CD4-positive, alpha-beta T cell treated with Interleukin-15 for 1 hour (primary cell): ENCODE measurements around the gene HDAC9.

Source experiments
- DNase-seq: peaks from one replicate; pipeline ENCODE4 v3.0.0-alpha.2; 2020

The HDAC9 gene

DNA sequence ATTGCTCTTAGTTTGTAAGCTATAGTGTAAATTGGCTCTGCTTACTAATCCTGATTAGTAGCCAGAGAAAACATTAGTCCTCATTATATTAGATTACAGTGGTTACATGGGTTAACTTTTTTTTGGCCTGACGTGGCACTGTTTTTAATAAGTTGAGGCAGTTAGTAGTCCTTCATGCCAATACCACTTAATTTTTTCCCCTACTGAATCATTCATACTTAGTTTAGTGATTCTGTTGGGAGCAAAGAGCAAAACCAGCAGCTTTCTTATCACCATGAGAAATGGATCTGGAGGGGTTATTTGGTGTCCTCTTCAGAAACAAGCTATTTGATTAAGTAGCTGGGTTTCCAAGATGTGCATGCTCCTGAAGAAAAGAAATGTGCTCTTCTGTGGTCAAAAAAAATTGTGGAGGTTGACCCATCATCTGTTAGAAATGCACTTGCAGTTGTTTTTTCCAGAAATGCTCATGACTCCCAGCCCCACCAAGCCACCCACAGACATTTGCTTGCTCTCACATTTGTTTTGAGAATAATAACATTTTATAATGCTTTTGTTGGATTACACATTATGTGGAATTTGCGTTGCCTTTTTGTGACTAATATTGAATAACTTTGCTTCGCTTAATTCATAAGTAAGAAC, 258.5 kb downstream of the HDAC9 start:
- DNase-seq = no peak

DNA sequence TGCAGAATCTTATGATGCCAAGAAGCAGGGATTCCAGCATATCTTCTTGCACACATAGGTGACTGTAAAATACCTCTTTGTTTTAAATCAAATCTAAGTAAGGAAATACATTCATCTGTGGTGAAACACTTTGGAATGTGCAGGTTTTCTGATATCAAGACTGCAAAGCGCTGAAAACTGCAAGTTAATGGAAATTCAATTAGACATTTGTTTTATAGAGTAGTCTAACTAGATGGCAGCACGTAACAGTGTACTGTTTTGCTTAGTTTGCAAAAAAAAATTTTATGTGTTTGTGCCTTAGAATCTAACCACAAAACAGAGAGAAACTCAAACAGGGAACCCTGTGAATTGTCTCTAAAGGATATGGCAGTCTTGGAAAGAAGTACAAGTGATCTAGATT, 259.2 kb downstream of the HDAC9 start:
- DNase-seq = no peak

DNA sequence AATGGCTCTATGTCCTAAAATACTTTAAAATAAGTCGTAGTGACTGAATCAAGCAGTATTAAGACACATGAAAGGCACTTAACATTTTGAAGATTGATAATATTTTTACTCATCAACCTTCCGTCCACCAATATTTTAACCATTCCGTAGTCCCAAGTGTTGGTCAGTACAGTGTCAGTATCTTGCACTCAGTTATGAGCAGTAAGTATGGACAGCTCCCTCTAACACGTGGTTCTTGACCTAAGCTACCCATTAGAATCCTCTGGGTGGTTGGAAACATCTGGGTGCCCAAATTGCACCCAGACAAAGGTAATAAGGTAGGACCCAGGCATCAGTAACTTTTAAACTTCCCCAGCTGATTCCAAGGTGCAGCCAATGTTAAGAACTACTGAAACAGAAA, 260.2 kb downstream of the HDAC9 start:
- no peak for DNase-seq

DNA sequence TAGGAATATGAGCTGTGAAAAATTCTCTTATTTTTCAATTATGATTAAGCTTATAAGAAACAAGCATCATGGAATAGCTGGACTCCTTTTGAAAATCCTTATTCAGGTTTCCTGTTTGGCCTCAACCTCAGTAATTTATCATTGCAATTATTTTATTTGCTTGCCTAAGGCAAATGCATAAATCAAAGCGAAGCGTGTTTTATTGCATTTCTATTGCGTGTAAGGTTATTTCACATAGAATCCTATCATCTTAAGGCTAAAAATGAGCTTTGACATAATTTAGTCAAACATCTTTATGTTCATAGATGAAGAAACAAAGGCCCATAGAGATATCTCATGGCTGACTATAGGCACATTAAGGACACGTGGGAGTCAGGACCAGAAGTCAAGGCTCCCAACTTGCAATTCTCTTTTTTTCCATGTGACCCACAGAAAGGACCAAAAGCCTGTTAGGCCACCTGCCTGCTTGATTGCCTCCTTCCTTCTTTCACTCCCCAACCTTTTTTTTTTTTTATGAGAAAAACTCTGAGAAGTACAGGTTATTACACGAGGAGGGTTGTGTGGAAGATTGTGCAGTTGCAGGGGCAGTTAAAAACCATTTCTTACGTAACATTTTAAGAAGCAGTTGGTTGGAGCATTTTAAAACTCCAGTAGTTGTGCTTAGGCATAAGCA, 261.0 kb downstream of the HDAC9 start:
- no peak for DNase-seq

DNA sequence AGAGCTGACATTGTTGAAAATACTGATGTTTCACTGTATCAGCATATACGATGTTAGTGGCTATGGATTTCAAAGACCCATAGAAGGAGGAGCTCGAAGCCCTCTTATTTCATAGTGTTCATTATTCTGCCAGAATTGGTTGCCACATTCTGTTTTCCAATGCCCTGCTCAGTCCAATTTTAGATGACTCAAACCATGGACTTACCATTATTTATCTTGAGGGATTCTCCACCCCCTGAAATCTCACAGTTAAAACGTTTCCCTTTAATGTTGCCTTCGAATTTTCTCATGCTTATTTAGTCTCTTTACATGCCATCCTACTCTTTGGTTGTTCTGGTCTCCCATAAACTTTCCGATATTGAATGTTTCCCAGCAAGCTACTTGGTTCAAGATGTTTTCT, 264.5 kb downstream of the HDAC9 start:
- no peak for DNase-seq

DNA sequence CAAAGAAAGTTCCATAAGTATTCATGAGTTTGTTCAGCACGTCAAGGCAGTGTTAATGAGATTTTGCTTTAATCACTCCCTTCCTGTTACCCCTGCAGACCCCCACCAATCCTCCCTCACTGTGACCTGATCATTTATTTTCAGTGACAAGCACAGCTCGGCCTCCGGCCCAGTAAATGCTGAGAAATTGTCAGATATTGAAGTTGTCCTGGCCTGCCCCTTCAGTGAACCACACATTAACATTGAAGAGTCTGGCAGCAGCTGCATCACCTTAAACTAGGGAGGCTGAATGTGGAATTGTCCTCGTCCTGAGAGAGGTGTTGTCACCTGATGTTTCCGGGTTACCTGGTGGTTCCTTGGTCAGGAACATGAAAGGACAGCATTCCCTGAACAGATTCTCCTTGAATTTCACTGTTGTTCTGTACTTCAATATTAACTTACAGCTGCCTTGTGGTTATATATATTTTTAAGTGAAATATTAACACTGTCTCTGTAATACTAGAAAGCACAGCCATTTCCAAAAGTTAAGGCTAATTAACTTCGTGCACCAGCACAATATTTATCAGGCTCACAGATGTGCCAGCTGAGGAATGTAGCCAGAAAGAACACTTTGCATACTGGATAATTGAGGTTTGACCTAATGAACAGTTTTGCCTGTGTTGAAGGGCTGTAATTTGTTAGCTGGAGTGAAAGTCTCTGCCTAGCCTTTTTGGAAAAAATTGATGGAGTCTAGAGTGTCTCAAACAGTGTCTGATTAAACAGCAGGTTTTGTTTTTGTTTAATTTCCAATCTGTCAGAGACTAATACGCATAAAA, 265.3 kb downstream of the HDAC9 start:
- DNase-seq = no peak

DNA sequence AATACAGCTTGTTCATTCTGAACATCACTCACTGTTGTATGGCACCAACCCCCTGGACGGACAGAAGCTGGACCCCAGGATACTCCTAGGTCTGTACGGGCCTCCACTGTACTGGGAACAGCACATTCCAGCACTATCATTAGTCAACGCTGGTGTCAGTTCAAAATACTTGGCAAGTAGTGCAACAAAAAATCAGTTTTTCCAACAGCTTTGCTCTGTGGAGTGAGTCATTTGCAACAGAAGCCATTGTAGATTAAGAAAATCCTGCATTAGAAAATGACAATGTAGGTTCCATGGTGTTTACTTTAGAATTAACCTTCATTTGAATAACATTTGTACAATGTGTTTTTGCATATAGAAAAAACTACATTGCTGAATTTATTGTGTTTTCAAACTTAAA, 266.6 kb downstream of the HDAC9 start:
- DNase-seq = no peak

DNA sequence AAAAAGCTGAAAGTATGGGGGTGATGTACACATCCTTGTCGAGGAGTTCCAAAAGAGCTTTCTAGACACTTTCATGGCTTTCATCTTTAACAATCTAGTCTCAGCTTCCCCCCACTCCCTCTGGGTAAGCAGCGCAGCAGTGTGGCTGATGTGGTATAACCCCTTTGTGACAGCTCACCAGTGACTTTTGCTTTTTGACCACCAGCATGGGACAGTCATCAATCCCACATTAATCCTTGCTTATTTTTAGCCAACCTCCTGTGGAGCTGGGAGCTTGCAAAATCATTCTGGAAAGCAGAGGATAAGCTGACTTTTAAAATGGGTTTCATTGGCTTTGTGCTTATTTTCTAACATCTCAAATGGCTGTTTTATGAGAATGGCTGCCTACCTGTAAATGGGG, 272.7 kb downstream of the HDAC9 start:
- DNase-seq = no peak

DNA sequence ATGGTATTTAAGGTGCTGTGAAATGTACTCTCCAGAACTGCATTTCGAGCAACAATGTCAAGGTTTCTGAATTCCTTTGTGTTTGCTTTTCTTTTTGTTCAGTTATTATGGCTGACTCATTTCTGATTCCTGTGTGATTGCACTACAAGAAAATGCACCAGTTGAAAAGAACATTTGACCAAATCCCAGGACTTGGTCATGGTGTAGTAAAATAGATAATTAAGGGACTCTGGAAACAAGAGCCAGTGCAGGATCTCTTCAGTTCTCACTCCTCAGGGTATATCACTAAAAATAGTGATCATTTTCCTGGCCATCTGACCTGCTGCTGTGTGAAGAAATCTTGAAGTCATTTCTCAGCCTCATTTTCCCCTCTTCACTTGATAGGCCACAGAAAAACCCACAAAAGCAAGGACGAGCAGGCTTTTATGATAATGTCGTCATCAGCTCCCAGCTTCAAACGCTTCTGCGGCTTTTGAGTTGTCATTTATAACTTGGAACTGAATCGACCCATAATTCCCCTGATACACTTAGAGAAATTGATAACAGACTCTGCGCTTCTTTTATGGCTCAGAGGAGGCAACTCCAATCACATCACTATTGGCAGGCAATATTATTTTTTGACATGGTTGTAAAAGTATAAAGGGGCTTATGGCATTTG, 274.7 kb downstream of the HDAC9 start:
- DNase-seq = no peak

DNA sequence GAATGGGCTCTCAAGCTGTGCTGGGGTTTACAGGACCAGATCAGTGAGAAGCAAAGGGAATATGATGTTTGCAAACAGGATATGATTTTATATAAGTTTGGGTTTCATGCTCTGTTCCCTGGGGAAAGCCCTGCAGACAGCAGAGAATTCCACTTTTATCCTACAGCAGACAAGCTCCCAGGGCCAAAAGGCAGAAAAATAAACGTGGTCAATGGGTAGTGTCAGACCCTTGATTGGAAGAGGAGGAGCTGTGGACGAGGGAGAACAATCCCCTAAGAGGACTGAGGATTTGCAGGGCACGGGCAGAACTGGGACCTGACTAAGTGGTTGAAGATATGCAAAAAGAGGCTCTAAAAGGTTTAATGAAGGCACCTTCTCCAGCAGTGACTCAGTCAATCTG, 275.3 kb downstream of the HDAC9 start:
- no peak for DNase-seq

DNA sequence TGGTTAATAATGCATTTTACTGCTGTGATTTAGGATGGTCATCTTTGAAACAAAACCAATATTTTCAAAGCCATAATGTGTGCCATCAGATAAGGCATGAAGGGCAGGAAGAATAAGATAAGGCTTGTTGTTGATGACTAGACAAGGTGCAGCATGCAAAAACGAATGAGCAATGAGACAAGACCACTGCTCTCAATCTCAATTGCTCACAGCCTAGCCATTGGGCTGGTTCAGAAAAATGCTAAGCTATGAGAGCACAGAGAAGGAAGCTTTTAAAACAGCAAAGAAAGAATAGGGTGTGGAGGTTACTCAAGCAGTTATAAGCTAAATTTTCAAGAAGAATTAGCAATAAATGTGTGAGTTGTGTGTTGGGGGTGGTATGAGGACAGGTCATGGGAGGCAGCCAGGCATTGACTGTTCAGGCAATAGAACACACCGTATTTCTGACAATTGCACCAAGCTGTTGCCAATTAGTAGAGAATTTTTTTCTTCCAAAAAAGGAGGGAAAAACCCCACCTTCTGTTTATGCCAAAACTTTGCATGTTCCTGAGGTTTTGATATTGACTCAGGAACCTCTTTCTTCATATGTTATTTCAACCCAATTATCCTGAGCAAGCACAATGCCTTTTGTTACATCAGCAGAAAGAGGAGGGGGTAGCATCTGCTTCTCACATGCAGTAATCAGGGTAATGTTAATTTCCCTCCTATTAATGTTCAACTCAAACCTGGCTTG, 276.5 kb downstream of the HDAC9 start:
- DNase-seq = no peak

DNA sequence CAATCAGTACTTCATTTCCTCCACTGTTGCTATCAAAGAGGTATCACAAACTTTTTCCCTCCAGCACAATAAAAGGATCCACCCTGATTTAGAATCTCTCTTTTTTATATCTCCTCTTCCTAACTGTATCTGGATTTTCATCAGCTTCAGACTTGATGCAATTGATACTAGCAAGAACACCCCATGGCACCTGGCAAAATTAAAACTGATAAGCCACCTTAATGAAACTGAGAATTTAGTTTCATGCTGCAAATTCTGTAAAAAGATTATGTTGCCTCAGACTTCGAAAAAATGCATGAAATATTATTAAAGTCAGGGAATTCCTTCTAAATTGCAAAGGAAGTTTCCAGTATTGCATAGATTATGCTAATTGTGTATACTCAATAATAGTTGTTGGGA, 277.0 kb downstream of the HDAC9 start:
- no peak for DNase-seq

DNA sequence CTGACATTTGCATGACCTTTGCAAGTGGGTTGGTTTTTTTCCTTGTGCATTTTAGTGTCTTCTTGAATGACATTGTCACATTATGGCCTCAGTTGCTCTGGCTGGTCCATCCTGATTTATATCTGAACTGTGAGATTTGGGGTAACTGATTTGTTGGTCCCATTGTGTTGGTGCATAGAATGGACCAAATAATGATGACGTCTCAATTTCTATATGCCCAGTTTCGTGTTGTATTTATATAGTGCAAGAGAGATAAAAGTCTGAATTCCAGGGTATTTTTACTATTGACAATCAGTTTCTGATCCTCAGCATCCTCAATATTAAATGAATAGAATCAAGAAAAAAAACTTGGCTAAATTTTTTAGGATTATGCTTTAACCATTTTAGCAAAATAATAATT, 281.8 kb downstream of the HDAC9 start:
- no peak for DNase-seq

DNA sequence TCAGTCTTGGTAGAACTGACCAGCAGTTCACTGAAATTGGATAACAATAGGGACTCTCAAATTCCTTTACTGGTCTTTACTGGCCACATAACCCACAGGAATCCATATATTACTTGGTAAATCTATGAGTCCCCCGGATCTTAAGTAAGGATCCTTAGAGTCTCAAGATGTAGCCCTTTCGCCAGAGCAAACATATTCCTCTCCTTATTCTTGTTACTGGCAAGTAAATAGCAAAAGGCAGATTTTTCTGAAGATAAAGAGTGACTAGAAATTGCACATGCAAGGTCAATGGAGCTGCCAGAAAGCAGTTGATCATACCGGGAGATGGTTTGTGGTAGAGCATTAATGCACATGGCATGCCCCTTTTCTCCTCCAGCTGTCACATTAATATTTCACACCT, 283.0 kb downstream of the HDAC9 start:
- no peak for DNase-seq

DNA sequence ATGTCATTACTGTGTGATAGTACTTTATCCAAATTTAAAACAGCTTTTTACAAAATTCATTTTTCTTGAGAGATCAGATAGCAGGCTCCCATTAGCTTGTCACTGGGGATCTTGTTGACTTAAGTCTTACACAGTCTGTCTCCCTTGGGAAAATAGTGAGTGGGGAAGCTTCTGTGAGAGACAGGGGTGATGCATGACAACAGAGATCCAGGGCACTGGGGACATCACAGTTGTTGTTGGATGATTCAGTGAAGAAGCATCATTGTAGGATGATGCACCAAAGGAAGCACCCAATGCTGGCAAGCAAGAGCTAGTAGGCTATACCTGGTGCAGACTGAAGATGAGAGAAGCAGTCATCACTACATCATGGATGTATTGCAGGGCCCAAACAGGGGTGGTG, 284.7 kb downstream of the HDAC9 start:
- DNase-seq = no peak

DNA sequence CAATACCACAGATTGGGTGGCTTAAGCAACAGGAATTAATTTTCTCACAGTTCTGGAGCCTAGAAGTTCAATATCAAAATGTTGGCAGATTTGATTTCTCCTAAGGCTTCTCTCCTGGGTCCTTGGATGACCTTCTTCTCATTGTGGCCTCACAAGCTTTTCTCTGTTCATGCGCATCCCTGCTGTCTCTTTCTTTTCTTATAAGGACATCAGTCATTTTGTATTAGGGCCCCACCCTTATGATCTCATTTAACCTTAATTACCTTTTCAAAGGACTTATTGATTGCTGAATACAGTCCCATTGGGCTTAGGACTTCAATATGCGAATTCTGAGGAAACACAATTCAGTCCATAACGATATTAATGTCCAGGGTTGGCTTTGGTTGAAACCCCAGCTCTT, 285.4 kb downstream of the HDAC9 start:
- DNase-seq = no peak

DNA sequence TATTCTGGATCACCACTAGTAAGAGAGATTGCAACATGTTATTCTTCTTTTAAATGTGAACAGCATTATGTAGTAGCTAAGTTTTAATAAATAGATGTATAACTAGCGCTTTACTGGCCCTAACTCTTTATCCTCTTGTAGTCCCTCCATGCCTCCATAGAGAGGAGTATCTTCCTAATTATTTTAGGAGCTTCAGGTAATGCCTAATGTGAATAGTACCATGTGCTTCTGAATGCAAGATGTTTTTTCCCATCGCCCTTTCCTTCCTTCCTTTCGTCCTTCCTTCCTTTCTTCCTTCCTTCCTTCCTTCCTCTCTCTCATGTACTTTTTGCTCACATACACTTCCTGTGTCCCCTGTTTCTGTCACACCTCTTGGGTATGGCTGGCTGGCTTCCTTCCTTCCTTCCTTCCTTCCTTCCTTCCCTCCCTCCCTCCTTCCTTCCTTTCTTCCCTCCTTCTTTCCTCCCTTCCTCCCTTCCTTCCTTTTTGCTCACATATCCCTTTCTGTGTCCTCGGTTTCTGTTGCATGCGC, 290.7 kb downstream of the HDAC9 start:
- no peak for DNase-seq

DNA sequence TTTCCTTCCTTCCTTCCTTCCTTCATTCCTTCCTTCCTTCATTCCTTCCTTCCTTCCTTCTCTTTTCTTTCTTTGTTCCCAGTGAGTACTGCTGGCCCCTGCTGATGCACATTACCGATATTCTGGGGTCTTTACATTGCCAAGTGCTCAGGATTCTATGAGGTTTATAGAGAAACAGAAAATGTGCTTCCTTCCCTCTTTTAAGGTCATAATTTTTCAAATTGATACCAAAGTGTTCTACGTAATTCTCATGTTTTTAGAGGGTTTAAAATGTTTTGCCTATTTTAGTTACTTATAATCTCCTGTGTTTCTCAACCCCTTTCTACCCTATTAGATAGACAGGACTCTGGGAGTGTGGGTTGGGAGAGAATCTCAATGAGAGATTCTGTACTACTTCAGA, 291.2 kb downstream of the HDAC9 start:
- no peak for DNase-seq

DNA sequence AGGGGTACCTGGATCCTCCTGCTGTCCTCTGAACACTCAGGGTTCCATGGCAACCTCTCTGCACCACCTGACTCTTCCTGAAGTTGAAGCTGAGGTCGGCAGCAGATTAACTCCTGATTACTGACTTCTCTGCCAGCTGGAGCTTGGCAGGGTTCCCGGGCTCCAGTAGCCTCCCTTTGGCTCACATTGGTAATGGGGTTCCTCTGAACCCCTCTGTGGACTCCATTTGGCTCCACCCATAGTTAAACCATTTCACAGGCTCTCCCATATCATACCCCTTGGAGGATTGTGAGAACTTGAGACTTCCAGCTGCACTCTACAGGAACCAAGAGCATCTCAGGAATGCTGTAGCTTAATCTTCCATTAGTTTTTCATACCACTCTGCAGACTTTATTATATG, 292.5 kb downstream of the HDAC9 start:
- DNase-seq = no peak

DNA sequence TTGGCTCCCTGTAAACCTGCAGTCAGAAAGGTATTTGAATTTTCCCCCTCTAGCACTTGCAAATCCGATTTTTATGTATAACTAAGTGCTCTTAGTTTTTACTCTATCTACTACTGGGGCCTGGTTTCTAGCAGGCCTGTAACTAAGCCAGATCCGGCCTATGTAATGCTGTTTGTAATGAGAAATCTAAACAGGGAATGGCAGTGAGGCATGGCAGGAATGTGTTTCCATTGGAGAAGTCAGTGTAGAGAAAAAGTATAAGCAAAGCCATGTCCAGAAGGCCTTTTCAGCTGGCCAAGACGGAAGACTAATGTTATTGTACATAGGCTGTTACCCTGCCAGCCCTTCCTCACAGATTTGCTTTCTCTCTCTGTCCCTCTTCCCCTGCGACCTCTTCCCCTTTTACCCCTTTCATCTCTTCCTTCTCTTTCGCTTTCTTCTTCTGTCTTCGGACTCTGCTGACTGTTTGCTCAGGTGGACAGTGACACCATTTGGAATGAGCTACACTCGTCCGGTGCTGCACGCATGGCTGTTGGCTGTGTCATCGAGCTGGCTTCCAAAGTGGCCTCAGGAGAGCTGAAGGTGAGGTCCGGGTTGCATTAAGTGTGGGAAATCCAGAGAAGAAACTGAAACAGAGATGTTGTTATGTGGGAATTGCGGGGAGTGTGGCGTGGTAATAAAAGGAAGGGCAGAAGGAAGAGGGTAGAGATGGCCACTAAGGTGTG, 297.5 kb downstream of the HDAC9 start:
- DNase-seq = no peak

DNA sequence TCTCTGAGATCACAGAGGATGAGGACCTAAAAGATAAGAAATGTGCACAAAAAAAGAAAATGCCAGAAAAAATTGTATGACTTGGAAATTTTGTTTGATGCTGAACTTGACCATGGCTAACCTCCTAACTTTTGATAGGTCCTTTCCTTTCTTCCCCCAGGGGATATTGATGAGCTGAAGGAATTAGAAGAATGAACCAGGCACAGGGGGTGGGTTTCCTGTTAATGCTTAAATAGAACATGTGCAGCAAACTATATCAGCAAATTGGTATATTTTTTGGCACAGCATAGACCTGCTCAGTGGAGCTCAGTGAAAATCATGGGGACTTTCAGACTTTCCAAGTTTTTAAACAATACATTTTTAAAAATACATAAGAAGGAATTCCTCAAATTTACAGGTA, 300.7 kb downstream of the HDAC9 start:
- DNase-seq = no peak
